Hepatic stellate cell (primary cell): ENCODE results near the gene RHD.
A peak's percentile ranks its signal among the peaks of the same experiment; 100 is the strongest.
"Not testable (repeated sequence)": the region's sequence is repeated elsewhere in the genome, so short reads cannot be mapped to it uniquely, and the experiment has no call there.

Experiments
- DNase-seq: peaks from one replicate; pipeline ENCODE4 v3.0.0; 2011; ENCODE audit warnings: low spot score

Gene RHD

GRCh38 chr1:25308168-25308567 lies 35.9 kb downstream of the RHD start:
- not testable (repeated sequence) for DNase-seq

- DNase-seq: not testable (repeated sequence)
Measured at GRCh38 chr1:25309085-25309484, 36.8 kb downstream of the RHD start.

DNA sequence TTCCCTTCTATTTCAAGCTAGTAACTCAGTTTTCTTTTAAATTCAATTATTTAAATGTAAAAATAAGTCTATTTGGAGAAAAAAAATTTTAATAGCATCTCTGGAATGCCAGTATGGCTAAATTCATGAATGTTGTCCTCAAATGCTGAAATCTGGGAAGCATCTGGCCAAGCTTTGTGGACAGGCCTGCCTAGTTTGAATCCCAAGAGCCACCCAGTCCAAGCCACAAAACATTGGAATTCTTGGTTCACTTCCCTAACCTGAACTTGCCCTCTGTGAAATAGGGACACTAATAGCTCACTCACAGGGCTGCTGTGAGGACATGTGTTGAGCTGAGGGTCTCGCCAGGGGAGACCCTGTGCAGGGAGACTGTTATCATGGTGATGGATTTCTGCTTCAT lies 37.2 kb downstream of the RHD start:
- DNase-seq: not testable (repeated sequence)

GRCh38 chr1:25312806-25313470 lies 40.6 kb downstream of the RHD start:
- not testable (repeated sequence) for DNase-seq

DNA sequence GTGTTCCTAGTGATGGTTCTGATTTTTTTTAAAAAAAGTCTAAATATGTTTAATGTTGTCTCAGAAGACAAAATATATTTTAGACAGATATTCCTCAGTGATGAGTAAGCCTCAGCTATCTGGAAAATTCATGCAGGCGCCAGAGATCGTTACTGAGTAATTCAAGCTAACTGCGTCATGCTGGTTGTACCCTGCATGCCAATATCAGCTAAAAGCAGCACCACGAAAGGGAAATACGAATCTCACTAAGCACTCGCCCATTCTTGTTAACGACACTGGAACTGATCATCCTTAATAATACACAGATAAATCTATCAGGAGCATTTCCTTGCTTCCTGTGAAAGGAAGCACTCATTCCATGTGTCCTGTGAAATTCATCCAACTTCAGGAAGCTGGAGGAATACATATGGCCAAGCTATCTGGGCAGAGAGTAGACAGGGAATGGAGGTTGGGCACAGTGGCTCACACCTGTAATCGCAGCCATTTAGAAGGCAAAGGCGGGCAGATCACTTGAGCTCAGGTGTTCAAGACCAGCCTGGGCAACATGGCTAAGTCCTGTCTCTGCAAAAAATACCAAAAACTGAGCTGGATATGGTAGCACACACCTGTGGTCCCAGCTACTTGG lies 48.1 kb downstream of the RHD start:
- not testable (repeated sequence) for DNase-seq

GRCh38 chr1:25322127-25322526 lies 49.8 kb downstream of the RHD start:
- not testable (repeated sequence) for DNase-seq

DNA sequence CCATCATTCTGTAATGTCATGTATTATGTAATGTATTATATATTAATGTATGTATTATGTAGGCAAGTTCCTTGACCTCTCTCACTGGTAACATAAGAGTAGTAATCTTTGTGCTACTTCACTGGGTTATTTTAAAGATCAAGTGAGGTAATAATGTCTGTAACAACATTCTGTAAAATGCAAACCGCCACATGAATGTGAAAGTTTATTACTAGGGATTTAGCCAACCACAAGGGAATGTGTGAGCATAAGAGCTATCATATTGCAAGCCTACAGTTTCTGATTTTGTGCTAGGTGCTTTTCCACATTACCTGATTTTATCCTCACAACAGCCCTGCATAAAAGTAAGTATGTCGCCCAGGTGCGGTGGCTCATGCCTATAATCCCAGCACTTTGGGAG lies 52.1 kb downstream of the RHD start:
- not testable (repeated sequence) for DNase-seq

GRCh38 chr1:25327864-25328790 lies 55.8 kb downstream of the RHD start:
- not testable (repeated sequence) for DNase-seq

GRCh38 chr1:25328791-25329185 lies 56.5 kb downstream of the RHD start:
- DNase-seq: not testable (repeated sequence)

DNA sequence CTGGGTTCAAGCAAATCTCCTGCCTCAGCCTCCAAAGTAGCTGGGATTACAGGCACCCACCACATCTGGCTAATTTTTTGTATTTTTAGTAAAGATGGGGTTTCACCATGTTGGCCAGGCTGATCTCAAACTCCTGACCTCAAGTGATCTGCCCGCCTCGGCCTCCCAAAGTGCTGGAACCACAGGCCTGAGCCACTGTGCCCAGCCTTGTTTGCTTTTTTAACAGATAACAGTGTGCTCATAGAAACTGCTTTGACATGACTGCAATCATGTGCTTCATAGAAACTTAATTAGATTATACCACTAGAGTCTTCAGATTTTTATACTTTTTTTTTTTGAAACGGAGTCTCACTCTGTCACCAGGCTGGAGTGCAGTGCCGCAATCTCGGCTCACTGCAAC lies 57.0 kb downstream of the RHD start:
- DNase-seq: not testable (repeated sequence)

GRCh38 chr1:25329950-25330349 lies 57.6 kb downstream of the RHD start:
- DNase-seq: not testable (repeated sequence)

GRCh38 chr1:25336922-25337354 lies 64.6 kb downstream of the RHD start:
- DNase-seq: not testable (repeated sequence)

GRCh38 chr1:25337483-25338187 lies 65.3 kb downstream of the RHD start:
- DNase-seq: not testable (repeated sequence)

DNA sequence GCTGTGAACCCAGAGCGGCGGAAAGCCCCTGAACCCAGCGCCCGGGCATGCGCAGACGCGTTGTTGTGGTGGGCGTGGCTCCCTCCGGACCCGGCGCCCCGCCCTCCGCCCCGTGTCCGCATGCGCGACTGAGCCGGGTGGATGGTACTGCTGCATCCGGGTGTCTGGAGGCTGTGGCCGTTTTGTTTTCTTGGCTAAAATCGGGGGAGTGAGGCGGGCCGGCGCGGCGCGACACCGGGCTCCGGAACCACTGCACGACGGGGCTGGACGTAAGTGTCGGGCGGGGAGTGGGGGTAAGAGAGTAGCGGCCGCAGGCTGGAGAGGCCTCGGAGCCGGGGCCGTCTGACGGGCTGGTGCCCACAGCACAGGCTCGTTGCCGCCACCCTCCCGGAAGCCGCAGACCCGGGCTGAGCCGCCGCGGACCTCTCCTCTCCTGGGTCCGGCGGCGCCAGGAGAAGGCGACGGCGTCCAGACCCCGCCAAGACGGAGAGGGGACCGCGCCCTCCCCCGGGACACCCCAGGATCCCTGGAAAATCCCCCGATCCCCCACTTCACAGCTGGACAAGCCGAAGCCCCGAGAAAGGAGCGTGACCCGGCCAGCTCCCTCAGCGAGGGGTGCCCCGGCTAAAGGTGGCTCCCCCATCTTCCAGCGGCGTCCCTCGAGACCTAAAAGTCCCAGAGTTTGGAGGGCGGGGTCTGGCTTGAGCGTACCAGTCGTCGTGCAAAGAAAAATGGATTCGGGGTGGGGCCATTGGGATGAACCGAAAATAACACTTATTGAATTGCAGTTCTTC lies 66.1 kb downstream of the RHD start, which contains the start of gene TMEM50A:
TSS of gene TMEM50A (plus strand) at position 147 of the 794 bp plus-strand sequence. CDS start 2,153 bp downstream, outside the sequence.
- peak; percentile 95 for DNase-seq

GRCh38 chr1:25338986-25339385 lies 66.7 kb downstream of the RHD start:
- no peak for DNase-seq

GRCh38 chr1:25341746-25342145 lies 69.4 kb downstream of the RHD start:
- DNase-seq: no peak

- DNase-seq: no peak
Measured at GRCh38 chr1:25342846-25343245, 70.5 kb downstream of the RHD start.

DNA sequence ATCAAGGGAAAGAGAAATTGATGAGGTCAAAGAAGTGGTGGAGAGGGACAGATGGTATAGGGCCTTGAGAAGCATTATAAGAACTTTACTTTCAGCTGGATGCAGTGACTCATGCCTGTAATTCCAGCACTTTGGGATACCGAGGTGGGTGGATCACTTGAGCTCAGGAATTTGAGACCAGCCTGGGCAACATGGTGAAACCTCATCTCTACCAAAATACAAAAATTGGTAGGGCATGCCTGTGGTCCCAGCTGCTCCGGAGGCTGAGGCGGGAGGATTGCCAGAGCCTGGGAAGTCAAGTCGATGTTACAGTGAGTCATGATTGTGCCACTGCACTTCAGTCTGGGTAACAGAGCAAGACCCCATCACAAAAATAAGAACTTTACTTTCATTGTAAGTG lies 71.6 kb downstream of the RHD start:
- no peak for DNase-seq

GRCh38 chr1:25347556-25347955 lies 75.2 kb downstream of the RHD start:
- DNase-seq: no peak

GRCh38 chr1:25349606-25350005 lies 77.3 kb downstream of the RHD start:
- no peak for DNase-seq

GRCh38 chr1:25355841-25356395 lies 83.6 kb downstream of the RHD start:
- DNase-seq: no peak
